Stimulated activated CD8-positive, alpha-beta memory T cell treated with anti-CD3 and anti-CD28 coated beads, Interleukin-7, amount 100 ng/mL, for 24 hours (primary cell): ENCODE data around the gene NENF.
A peak's percentile ranks its signal among the peaks of the same experiment; 100 is the strongest.
"Not testable (repeated sequence)": the region's sequence is repeated elsewhere in the genome, so short reads cannot be mapped to it uniquely, and the experiment has no call there.

ENCODE experiments used
- DNase-seq: peaks from one replicate; pipeline ENCODE4 v3.0.0-alpha.2; 2020; ENCODE audit warnings: low read depth

Gene NENF

DNA sequence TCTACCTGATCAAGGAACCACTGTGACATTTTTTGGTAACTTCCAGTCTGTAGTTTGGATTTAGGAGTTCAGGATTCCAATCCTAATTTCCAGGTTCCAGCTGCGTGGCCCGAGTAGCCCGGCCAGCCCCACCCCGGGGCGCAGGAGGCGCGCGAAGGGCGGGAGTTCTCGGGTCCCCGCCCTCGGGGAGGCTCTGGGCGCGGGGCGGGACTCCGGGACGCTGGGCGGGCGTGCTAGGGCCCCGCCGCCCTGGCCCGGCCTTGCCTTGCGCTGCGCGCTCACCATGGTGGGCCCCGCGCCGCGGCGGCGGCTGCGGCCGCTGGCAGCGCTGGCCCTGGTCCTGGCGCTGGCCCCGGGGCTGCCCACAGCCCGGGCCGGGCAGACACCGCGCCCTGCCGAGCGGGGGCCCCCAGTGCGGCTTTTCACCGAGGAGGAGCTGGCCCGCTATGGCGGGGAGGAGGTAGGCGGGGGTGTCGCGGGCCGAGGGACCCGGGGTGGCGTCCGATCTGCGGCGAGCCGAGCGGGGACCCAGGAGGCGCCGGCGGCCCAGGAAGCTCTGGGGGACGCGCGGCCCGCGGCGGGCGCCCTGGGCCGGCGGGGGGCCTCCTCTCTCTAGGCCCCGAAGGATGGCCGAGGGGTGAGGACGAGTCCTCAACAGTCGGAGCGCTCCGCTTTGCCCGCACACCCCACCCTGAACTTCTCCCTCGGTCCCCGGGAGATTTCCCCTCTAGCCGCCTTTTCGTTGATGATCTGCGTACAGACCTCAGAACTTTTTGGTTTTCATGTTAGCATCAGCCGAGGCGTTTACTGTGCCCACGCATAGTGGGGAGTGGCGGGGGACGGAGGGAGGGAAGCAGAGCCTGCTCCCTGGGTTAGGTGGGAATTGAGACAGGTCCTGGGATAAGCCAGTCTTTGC is at the start of gene NENF:
NENF (plus strand) TSS at position 260 of the 916 bp plus-strand sequence; CDS start at position 284, 24 bp downstream.
- peak; percentile 53 for DNase-seq

DNA sequence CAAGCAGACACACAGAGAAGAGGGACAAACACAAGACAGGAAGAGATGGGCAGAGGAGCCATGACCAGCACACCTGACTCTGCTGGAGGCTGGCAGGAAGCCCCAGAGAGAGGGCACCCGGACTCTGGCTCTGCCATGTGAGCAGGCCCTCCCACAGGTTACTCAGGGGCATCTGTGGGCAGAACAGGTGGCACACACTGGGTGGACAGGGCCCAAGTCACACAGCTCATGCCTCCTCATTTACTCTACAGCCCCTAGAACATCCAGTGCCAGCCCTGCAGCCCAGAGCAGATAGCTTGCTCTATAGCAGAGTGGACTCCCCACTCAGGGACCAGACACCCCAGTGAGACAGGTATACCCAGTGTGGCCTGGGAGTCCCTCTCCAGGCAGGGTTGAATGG is 46.7 kb upstream of the NENF start:
- no peak for DNase-seq

GRCh38 chr1:212388985-212389716 is 43.6 kb upstream of the NENF start:
- DNase-seq = no peak

DNA sequence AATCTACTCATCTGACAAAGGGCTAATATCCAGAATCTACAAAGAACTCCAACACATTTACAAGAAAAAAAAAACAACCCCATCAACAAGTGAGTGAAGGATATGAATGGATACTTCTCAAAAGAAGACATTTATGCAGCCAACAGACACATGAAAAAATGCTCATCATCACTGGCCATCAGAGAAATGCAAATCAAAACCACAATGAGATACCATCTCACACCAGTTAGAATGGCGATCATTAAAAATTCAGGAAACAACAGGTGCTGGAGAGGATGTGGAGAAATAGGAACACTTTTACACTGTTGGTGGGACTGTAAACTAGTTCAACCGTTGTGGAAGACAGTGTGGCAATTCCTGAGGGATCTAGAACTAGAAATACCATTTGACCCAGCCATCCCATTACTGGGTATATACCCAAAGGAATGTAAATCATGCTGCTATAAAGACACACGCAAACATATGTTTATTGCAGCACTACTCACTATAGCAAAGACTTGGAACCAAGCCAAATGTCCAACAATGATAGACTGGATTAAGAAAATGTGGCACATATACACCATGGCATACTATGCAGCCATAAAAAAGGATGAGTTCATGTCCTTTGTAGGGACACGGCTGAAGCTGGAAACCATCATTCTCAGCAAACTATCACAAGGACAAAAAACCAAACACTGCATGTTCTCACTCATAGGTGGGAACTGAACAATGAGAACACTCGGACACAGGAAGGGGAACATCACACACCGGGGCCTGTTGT is 36.9 kb upstream of the NENF start:
- not testable (repeated sequence) for DNase-seq

- no peak for DNase-seq
Measured at GRCh38 chr1:212396638-212397037, 36.1 kb upstream of the NENF start.

DNA sequence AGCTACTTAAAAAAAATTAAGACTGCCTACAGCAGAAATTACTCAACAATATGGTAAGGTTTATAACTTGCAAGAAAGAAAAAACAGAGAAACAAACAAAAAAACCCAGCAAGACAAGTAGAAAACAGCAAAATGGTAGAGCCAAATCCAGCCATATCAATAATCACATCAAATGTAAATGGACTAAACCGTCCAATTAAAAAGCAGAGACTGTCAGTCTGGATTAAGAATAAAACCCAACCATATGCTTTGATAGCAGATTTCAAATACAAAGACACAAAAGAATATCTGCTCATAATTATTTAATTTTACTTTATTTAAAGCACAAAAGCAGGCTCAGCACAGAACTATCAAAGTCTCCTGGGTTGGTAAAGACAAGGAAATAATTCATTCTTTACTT is 35.5 kb upstream of the NENF start:
- no peak for DNase-seq

DNA sequence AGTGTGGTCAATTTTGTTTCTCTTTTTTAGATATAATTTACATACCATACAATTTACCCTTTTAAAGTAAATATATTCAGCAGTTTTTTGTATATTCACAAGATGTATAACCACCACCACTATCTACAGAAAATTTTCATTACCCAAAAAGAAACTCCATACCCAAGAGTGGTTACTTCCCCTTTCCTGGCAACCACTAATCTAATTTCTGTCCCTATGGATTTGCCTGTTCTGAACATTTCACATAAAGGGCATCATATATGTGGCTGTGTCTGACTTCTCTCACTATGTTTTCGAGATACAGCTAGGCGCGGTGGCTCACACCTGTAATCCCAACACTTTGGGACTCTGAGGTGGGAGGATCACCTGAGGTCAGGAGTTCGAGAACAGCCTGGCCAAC is 31.7 kb upstream of the NENF start:
- no peak for DNase-seq

DNA sequence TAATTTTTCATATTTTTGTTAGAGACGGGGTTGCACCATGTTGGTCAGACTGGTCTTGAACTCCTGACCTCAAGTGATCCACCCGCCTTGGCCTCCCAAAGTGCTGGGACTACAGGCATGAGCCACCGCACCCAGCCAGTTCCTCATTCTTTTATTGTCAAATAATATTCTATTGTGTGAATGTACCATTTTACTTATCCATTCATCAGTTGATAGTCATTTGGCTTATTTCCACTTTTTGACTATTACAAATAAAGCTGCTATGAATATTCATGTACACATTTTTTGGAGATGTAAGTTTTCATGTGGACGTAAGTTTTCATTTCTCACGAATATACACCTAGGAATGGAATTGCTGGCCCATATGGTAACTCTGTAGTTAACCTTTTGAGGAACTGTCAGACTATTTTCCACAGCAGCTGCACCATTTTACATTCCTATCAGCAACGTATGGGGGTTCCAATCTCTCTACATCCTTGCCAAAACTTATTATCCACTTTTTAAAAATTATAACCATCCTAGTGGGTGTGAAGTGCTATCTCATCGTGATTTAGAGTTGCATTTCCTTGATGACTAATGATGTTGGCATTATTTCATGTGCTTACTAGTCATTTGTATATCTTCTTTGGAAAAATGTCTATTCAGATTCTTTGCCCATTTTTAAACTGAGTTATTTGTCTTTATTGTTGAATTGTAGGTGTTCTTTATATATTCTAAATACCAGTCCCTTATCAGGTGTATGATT is 30.7 kb upstream of the NENF start:
- no peak for DNase-seq

- DNase-seq = no peak
Measured at GRCh38 chr1:212402666-212403321, 29.9 kb upstream of the NENF start.

GRCh38 chr1:212410231-212410820 is 22.4 kb upstream of the NENF start:
- DNase-seq = no peak

DNA sequence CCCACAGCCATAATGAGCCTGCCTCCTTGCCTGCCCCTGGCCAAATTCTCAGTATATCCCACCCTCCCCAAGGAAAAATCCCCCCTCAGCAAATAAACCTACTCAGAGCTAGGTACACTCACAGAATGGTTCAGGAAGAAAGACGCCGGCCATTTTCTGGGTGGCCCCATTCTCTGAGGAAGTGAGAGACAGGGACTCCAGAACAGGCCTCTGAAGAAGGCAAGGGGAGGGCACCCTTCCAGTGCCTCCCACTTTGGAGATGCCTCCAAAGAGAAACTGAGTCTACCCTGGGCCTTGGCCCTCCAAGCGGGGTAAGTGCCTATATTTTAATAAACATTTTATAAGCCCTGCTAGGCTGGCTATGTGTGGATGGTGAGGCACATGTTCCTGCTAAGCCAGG is 20.3 kb upstream of the NENF start:
- no peak for DNase-seq

DNA sequence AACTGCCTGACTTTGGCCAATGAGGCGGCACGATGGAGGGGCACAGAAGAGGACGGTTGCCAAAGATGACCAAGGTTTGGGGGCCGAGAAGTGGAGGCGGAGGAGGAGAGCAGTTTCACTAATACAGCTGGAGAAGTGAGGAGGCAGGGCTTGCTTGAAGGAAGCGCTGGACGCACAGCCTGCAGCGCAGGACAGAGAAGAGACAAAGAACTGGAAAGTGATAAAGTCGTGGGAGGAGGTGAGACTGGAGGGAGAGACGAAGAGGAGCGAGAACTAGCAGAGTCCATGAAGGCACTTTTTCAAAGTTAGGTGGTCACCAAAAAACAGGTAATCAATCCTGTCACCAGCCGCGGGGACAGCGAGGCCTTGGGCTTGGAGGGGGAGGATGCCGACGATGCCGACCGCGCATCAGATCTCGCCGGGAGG is 18.8 kb upstream of the NENF start:
- no peak for DNase-seq

DNA sequence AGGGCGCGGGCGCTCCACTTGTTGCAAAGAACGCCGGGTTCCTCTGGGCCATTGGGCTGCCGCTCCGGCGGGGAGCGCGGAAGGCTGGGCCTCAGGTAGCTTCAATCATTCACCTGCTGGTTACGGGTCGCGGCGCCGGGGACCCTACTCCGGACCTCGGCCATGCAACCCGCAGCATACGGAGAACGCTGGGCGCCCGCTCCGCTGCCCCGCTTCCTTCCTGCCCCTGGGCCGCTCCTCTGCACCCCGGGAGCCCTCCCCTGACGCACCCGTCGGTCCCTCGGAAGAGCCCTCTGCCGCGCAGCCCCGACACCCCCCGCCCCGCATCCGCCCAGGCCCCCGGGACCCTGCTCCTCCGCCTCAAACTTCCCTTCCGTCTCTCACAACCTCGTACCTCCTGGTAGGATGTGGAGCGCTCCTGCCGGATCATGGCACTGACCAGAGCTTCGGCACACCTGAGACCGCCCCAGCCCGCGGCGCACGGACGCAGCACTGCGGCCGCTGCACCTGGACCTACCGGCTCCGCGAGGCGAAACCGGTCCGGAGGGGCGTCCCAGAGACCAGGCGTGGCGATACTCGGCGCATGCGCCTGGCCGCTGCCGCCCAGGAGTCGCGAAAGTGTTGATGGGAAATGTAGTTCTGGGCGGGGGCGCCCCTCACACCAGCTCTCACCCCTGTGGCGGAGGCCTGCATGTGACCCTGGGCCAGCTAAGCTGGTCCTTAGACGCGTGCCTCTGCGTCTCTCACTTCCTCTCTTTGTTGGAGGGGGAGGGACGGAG is 18.2 kb upstream of the NENF start, which contains the start of gene PACC1:
PACC1 (minus strand) TSS at position 559 of the 779 bp plus-strand sequence; CDS start at position 430, 129 bp downstream.
- peak; percentile 74 for DNase-seq

GRCh38 chr1:212415107-212415841 is 17.4 kb upstream of the NENF start:
- DNase-seq = no peak

DNA sequence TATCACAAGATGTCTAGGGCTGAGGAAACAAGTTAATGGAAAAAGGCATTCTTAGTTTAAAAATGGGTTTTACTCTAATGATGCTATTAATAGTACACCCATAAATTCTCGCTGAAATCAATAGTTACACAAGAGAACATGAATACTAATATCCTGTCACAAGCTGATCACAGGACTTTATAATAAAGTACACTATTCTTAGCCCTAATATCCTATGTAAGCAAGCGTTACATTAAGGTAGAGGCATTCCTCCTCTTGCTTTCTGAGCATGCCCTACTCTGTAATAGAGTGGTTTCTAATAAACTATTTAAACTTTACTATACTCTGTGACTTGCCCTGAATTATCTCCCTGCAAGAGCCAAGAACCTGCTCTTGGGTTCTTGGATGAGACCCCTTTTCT is 11.6 kb upstream of the NENF start:
- no peak for DNase-seq

DNA sequence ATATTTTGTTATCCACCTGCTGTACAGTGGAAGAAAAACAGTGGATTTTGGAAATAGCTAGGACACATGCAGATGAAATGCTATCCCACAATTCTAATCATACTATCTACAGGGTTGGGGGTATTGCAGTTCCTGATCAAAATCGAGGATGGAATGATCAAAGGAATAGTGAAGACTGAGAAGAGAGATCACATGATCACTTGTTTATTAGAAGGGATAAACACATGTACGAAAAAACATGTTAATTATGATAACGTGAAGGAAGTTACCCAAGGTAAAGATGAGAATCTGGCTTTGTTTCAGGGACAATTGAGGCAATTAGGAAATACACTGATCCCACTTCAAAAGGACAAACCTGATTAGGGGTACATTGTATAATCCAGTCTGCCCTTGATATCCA is 8.8 kb upstream of the NENF start:
- no peak for DNase-seq

DNA sequence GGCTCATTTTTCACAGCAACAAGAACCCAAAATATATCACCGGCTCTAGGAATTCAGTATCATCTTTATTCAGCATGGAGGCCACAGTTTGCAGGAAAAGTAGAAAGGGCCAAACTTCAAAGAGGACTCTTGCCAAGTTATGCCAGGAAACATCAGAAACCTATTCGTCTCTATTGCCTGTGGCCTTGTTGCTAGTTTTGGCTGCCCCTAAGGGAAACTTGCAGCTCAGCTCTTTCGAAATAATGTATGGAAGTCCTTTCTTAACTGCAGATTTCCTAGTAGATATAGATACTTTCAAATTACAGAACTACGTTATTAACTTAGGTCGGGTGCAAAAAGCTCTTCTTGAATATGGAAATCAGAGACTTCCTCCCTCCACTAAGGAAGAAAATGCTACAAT is 4.2 kb upstream of the NENF start:
- DNase-seq = no peak

GRCh38 chr1:212430416-212430815 is 2.3 kb upstream of the NENF start:
- DNase-seq = no peak

GRCh38 chr1:212430955-212431394 is 1.7 kb upstream of the NENF start:
- no peak for DNase-seq
